Neural cell (in vitro differentiated cells): ENCODE results near the gene MME. TPM values are rescaled to one million over a fixed set of nuclear protein-coding genes. Genes with fewer than 3 reads are reported as not detected.

Source experiments
- H2AFZ ChIP-seq: fragments of 200-600, 300-800 bp; sonication (generic), shearing (Covaris generic); 2 replicates; pipeline ENCODE4 v1.6.0; 2014; ENCODE audit warnings: low read depth, mild to moderate bottlenecking, antibody characterized with exemption, low read length, moderate library complexity
- H3F3A ChIP-seq: fragments of 200-600 bp; shearing (Covaris generic); 2 replicates; pipeline ENCODE4 v1.6.1; 2016; ENCODE audit warnings: mild to moderate bottlenecking, moderate library complexity, mixed read lengths, antibody characterized with exemption, low read length; ENCODE audit not compliant: insufficient read depth, poor library complexity, severe bottlenecking
- H3K27ac ChIP-seq: fragments of 200-600, 300-800 bp; sonication (generic), shearing (Covaris generic); 2 replicates; pipeline ENCODE4 v1.5.1; 2014; ENCODE audit warnings: mild to moderate bottlenecking, low read length, moderate library complexity
- H3K27me3 ChIP-seq: fragments of 300-800, 200-600 bp; sonication (generic), shearing (Covaris generic); 2 replicates; pipeline ENCODE4 v1.6.0; 2014; ENCODE audit warnings: mild to moderate bottlenecking, low read depth, low read length, moderate library complexity; ENCODE audit not compliant: insufficient read depth
- H3K36me3 ChIP-seq: fragments of 300-800, 200-600 bp; sonication (generic), shearing (Covaris generic); 2 replicates; pipeline ENCODE4 v1.5.1; 2014; ENCODE audit warnings: mild to moderate bottlenecking, antibody characterized with exemption, low read length, moderate library complexity; ENCODE audit not compliant: insufficient read depth
- H3K4me2 ChIP-seq: fragments of 300-800, 200-600 bp; sonication (generic), shearing (Covaris generic); 2 replicates; pipeline ENCODE4 v1.6.0; 2014; ENCODE audit warnings: mild to moderate bottlenecking, low read length
- H3K4me3 ChIP-seq: fragments of 300-800, 200-600 bp; sonication (generic), shearing (Covaris generic); 2 replicates; pipeline ENCODE4 v1.5.1; 2014; ENCODE audit warnings: mild to moderate bottlenecking, low read length, moderate library complexity
- H3K79me2 ChIP-seq: fragments of 200-600 bp; shearing (Covaris generic); replicated peaks from 2 replicates; pipeline ENCODE4 v1.6.0; 2014; ENCODE audit warnings: mild to moderate bottlenecking, low read length, moderate library complexity; ENCODE audit not compliant: insufficient read depth
- H3K9ac ChIP-seq: fragments of 300-800, 200-600 bp; sonication (generic), shearing (Covaris generic); 2 replicates; pipeline ENCODE4 v1.6.1; 2016; ENCODE audit warnings: mild to moderate bottlenecking, low read length, mixed read lengths
- H3K9me2 ChIP-seq: fragments of 200-600 bp; shearing (Covaris generic); 2 replicates; pipeline ENCODE4 v1.6.1; 2016; ENCODE audit warnings: mild to moderate bottlenecking, low read length, mixed read lengths; ENCODE audit not compliant: insufficient read depth
- H3K9me3 ChIP-seq: fragments of 200-600, 300-800 bp; sonication (generic), shearing (Covaris generic); 2 replicates; pipeline ENCODE4 v1.6.1; 2016; ENCODE audit warnings: mild to moderate bottlenecking, mixed run types, low read length, moderate library complexity, mixed read lengths
- H4K20me1 ChIP-seq: fragments of 200-600 bp; shearing (Covaris generic); 2 replicates; pipeline ENCODE4 v1.6.1; 2016; ENCODE audit warnings: mild to moderate bottlenecking, mixed run types; ENCODE audit not compliant: insufficient read depth
- EP300 ChIP-seq: fragments of 450-650 bp; conservative IDR thresholded peaks from 2 replicates; pipeline ENCODE4 v1.6.1; 2014; ENCODE audit warnings: antibody characterized with exemption, mild to moderate bottlenecking, moderate library complexity; ENCODE audit not compliant: poor library complexity, severe bottlenecking
- EZH2 ChIP-seq: fragments of 200-600, 300-800 bp; shearing (Covaris generic), sonication (generic); IDR thresholded peaks from 2 replicates; pipeline ENCODE4 v1.6.1; 2014; ENCODE audit warnings: antibody characterized with exemption, low read length, borderline replicate concordance, mild to moderate bottlenecking; ENCODE audit not compliant: insufficient read depth, poor library complexity, severe bottlenecking
- MXI1 ChIP-seq: fragments of 450-650 bp; conservative IDR thresholded peaks from 2 replicates; pipeline ENCODE4 v1.6.1; 2014; ENCODE audit warnings: antibody characterized with exemption, mild to moderate bottlenecking; ENCODE audit not compliant: poor library complexity, severe bottlenecking
- POLR2AphosphoS5 ChIP-seq: IDR thresholded peaks from 2 replicates; pipeline ENCODE4 v1.6.1; 2012
- RAD21 ChIP-seq: fragments of 450-650 bp; conservative IDR thresholded peaks from 2 replicates; pipeline ENCODE4 v1.6.1; 2014; ENCODE audit warnings: antibody characterized with exemption, mild to moderate bottlenecking, moderate library complexity
- SMC3 ChIP-seq: fragments of 450-650 bp; conservative IDR thresholded peaks from 2 replicates; pipeline ENCODE4 v1.6.1; 2014; ENCODE audit warnings: antibody characterized with exemption, mild to moderate bottlenecking, moderate library complexity; ENCODE audit not compliant: poor library complexity
- TAF1 ChIP-seq: IDR thresholded peaks from 2 replicates; pipeline ENCODE4 v1.6.1; 2012; ENCODE audit warnings: low read depth
- polyA plus RNA-seq: library from polyadenylated mRNA; depleted of rRNA; stranded (reverse); fragments of >200 nt; gene quantifications from 2 replicates; pipeline ENCODE4 v1.2.3, GENCODE V29; 2014
- TF ChIP-seq, protein P1 (sequence below): fragments of 450-650 bp; IDR thresholded peaks from 2 replicates; pipeline ENCODE4 v1.5.1; 2014; ENCODE audit warnings: antibody characterized with exemption, mild to moderate bottlenecking, moderate library complexity; ENCODE audit not compliant: poor library complexity, severe bottlenecking
- TF ChIP-seq, protein P2 (sequence below): IDR thresholded peaks from 2 replicates; pipeline ENCODE4 v1.6.1; 2012; ENCODE audit warnings: borderline replicate concordance

The MME gene
- polyA plus RNA-seq, 1 donor from 2014 or later: 0.54 TPM

DNA sequence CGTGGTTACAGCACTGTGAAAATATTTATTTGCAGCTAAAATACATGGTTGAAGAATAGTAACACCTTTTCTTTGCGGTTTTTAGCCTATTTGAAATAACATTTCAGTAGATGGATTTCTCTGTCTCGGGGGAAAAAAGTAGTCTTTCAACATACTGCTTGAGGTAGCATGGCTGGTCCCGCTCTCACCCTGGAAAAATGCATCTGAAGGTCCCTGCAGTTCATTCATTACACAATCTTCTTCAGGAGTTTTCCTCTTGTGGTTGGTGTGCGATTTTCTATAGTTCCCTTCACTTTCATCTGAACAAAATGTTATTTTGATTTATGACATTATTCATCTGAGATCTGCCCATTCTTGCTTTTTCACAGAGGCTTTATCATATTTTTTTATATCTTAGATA lies 137.5 kb downstream of the MME start:
- Histone ChIP-seq H3K9ac (no peak overlapping the region), H3K79me2 (no peaks in the 10 kb centered on the region), H3K9me3 (no peaks in the 10 kb centered on the region), H3K27ac (no peak overlapping the region), H3K36me3 (no peaks in the 10 kb centered on the region), H2AFZ (no peak overlapping the region), H3K9me2 (no peaks in the 10 kb centered on the region), H3K4me3 (no peak overlapping the region), H3K27me3 (no peaks in the 10 kb centered on the region), H4K20me1 (no peaks in the 10 kb centered on the region), H3F3A (no peaks in the 10 kb centered on the region), H3K4me2 (no peak overlapping the region)
- TF ChIP-seq SMC3 (no peak), POLR2AphosphoS5 (no peak), TAF1 (no peak), RAD21 (no peak), MXI1 (no peak), EP300 (no peak), EZH2 (no peak)
- TF ChIP-seq, protein P1, sequence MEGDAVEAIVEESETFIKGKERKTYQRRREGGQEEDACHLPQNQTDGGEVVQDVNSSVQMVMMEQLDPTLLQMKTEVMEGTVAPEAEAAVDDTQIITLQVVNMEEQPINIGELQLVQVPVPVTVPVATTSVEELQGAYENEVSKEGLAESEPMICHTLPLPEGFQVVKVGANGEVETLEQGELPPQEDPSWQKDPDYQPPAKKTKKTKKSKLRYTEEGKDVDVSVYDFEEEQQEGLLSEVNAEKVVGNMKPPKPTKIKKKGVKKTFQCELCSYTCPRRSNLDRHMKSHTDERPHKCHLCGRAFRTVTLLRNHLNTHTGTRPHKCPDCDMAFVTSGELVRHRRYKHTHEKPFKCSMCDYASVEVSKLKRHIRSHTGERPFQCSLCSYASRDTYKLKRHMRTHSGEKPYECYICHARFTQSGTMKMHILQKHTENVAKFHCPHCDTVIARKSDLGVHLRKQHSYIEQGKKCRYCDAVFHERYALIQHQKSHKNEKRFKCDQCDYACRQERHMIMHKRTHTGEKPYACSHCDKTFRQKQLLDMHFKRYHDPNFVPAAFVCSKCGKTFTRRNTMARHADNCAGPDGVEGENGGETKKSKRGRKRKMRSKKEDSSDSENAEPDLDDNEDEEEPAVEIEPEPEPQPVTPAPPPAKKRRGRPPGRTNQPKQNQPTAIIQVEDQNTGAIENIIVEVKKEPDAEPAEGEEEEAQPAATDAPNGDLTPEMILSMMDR: no peak
- TF ChIP-seq, protein P2, sequence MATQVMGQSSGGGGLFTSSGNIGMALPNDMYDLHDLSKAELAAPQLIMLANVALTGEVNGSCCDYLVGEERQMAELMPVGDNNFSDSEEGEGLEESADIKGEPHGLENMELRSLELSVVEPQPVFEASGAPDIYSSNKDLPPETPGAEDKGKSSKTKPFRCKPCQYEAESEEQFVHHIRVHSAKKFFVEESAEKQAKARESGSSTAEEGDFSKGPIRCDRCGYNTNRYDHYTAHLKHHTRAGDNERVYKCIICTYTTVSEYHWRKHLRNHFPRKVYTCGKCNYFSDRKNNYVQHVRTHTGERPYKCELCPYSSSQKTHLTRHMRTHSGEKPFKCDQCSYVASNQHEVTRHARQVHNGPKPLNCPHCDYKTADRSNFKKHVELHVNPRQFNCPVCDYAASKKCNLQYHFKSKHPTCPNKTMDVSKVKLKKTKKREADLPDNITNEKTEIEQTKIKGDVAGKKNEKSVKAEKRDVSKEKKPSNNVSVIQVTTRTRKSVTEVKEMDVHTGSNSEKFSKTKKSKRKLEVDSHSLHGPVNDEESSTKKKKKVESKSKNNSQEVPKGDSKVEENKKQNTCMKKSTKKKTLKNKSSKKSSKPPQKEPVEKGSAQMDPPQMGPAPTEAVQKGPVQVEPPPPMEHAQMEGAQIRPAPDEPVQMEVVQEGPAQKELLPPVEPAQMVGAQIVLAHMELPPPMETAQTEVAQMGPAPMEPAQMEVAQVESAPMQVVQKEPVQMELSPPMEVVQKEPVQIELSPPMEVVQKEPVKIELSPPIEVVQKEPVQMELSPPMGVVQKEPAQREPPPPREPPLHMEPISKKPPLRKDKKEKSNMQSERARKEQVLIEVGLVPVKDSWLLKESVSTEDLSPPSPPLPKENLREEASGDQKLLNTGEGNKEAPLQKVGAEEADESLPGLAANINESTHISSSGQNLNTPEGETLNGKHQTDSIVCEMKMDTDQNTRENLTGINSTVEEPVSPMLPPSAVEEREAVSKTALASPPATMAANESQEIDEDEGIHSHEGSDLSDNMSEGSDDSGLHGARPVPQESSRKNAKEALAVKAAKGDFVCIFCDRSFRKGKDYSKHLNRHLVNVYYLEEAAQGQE: no peak

DNA sequence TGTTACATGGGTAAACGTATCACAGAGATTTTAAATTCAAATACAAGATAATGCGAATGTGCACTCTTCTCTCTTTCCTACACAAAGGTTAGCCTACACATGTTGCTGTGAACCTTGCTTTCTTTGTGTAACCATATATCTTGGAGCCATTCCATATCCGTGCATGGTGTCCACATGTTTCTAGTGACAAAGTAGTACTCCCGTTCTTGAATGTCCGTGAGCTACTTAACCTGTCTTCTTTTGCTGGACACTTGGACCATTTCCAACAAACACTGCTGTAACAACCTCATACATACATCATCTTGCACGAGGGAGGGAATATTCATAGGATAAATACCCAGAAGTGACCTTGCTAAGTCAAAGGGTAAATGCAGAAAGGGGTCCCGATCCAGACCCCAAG lies 138.3 kb downstream of the MME start:
- H3K9me2 ChIP-seq: no peaks in the 10 kb centered on the region
- H3K4me3 ChIP-seq: no peak overlapping the region
- H3K27ac ChIP-seq: no peak overlapping the region
- no peaks in the 10 kb centered on the region for H3K9me3 ChIP-seq
- no peaks in the 10 kb centered on the region for H3F3A ChIP-seq
- H3K9ac ChIP-seq: no peak overlapping the region
- no peaks in the 10 kb centered on the region for H3K27me3 ChIP-seq
- H2AFZ ChIP-seq: no peak overlapping the region
- TF ChIP-seq MXI1: no peak
- TF ChIP-seq RAD21: no peak
- TF ChIP-seq TAF1: no peak
- no peak for TF ChIP-seq EZH2
- TF ChIP-seq, protein P1: no peak
- TF ChIP-seq EP300: no peak
- no peak for TF ChIP-seq POLR2AphosphoS5
- TF ChIP-seq, protein P2: no peak
- TF ChIP-seq SMC3: no peak
- no peaks in the 10 kb centered on the region for H4K20me1 ChIP-seq
- no peaks in the 10 kb centered on the region for H3K36me3 ChIP-seq
- H3K4me2 ChIP-seq: no peak overlapping the region
- no peaks in the 10 kb centered on the region for H3K79me2 ChIP-seq
